ENCODE results near the gene IDH1. TPM values are rescaled to one million over a fixed set of nuclear protein-coding genes. Genes with fewer than 3 reads are reported as not detected.

Gene IDH1
- total RNA-seq, 1 donor from 2014 or later = 87.7 TPM

DNA sequence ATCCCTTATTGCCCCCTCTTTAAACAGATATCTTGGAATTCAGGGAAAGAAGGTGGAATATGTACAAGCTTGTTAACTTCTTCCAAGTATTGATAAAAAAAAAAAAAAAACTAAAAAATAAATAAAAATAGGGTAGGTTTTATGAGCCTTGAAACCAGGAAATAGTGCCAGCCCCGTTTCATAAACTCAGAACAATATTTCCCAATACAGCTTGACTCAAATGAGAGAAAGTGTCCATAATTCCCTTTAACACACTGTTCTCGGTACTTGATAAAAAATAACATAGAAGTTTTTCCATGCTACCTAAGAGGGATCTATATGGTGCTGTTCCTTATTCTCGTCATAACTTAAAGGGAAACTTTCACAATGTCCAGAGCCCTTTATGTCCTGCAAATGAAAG lies 47.1 kb downstream of the IDH1 start:
- TF ChIP-seq, protein P1, sequence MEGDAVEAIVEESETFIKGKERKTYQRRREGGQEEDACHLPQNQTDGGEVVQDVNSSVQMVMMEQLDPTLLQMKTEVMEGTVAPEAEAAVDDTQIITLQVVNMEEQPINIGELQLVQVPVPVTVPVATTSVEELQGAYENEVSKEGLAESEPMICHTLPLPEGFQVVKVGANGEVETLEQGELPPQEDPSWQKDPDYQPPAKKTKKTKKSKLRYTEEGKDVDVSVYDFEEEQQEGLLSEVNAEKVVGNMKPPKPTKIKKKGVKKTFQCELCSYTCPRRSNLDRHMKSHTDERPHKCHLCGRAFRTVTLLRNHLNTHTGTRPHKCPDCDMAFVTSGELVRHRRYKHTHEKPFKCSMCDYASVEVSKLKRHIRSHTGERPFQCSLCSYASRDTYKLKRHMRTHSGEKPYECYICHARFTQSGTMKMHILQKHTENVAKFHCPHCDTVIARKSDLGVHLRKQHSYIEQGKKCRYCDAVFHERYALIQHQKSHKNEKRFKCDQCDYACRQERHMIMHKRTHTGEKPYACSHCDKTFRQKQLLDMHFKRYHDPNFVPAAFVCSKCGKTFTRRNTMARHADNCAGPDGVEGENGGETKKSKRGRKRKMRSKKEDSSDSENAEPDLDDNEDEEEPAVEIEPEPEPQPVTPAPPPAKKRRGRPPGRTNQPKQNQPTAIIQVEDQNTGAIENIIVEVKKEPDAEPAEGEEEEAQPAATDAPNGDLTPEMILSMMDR (IDR thresholded peaks at IDR 0.05; ENCODE audit: unreplicated experiment) = no peak
- Mint-ChIP-seq H3K4me3 (no peak overlapping the region), H3K36me3 (no peaks in the 10 kb centered on the region), H3K4me1 (peaks cover 4% of the 10 kb centered on the region), H3K27me3 (ENCODE audit: low read depth) (no peaks in the 10 kb centered on the region), H3K27ac (no peak overlapping the region), H3K9me3 (no peaks in the 10 kb centered on the region)
- DNase-seq (ENCODE audit: low spot score in 2 of 2, unreplicated experiment in 2 of 2) = no peak

DNA sequence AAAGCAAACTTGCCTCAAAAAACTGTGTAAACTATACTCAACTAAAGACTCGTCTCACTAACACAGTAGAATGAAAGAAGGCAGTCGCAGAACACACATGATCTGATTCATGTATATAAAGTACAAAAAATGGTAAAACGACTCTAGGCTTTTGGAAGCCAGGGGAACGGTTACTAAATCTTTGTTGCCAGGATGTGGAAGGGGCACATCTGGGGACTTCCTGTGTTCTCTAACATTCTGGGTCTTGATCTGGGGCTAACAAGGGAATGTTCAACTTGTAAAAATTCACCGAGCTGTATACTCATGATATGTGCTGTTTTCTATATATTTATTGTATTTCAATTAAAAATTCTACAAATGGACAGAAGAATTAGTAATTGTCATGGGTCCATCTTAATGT lies 50.7 kb downstream of the IDH1 start:
- Mint-ChIP-seq H3K27ac (no peak overlapping the region), H3K36me3 (no peaks in the 10 kb centered on the region), H3K4me1 (peaks cover 4% of the 10 kb centered on the region), H3K4me3 (no peak overlapping the region), H3K9me3 (no peaks in the 10 kb centered on the region), H3K27me3 (ENCODE audit: low read depth) (no peaks in the 10 kb centered on the region)
- TF ChIP-seq, protein P1 (IDR thresholded peaks at IDR 0.05; ENCODE audit: unreplicated experiment) = no peak
- no peak for DNase-seq (ENCODE audit: low spot score in 2 of 2, unreplicated experiment in 2 of 2)

DNA sequence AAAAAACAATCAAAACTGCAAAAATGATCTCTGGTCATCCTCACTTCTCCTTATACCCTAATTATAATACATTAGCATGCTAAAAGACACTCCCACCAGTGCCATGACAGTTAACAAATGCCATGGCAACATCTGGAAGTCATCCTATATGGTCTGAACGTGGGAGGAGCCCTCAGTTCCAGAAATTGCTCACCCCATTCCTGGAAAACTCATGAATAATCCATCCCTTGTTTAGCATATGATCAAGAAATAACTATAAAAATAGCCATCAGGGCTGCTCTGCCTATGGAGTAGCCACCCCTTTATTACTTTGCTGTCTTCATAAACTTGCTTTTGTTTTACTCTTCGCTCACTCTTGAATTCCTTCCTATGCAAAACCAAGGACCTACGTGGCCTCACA lies 59.3 kb downstream of the IDH1 start:
- Mint-ChIP-seq H3K4me3 (no peak overlapping the region), H3K27me3 (ENCODE audit: low read depth) (no peaks in the 10 kb centered on the region), H3K36me3 (no peaks in the 10 kb centered on the region), H3K4me1 (peaks cover 4% of the 10 kb centered on the region), H3K27ac (no peak overlapping the region), H3K9me3 (no peaks in the 10 kb centered on the region)
- TF ChIP-seq, protein P1 (IDR thresholded peaks at IDR 0.05; ENCODE audit: unreplicated experiment) = no peak
- DNase-seq (ENCODE audit: low spot score in 2 of 2, unreplicated experiment in 2 of 2) = no peak

DNA sequence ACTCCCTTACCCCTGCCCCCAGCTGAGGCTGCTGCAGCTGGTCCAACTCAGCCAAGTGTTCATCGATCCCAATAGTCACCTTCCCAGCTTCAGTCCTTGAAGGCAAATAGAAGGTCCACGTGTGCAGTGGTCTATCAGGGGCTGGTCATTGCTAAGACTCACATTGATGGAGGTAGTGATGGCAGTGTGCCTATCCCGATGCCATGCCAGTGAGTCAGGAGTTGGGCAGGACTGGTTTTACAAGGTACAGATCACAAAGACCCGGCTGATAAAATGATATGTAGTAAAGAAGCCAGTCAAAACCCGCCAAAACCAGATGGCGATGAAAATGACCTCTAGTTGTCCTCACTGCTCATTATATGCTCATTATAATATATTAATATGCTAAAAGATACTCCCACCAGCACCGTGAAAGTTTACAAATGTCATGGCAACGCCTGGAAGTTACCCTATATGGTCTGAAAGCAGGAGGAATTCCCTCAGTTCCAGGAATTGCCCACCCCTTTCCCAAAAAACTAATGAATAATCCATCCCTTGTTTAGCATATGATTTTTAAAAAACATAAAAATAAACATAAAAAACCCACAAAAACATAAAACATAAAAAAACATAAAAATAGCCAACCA lies 62.1 kb downstream of the IDH1 start:
- TF ChIP-seq, protein P1 (IDR thresholded peaks at IDR 0.05; ENCODE audit: unreplicated experiment) = no peak
- Mint-ChIP-seq H3K4me1 (peaks cover 9% of the 10 kb centered on the region), H3K27me3 (ENCODE audit: low read depth) (no peaks in the 10 kb centered on the region), H3K4me3 (no peak overlapping the region), H3K9me3 (no peaks in the 10 kb centered on the region), H3K36me3 (no peaks in the 10 kb centered on the region), H3K27ac (no peak overlapping the region)
- DNase-seq (ENCODE audit: low spot score in 2 of 2, unreplicated experiment in 2 of 2) = no peak

DNA sequence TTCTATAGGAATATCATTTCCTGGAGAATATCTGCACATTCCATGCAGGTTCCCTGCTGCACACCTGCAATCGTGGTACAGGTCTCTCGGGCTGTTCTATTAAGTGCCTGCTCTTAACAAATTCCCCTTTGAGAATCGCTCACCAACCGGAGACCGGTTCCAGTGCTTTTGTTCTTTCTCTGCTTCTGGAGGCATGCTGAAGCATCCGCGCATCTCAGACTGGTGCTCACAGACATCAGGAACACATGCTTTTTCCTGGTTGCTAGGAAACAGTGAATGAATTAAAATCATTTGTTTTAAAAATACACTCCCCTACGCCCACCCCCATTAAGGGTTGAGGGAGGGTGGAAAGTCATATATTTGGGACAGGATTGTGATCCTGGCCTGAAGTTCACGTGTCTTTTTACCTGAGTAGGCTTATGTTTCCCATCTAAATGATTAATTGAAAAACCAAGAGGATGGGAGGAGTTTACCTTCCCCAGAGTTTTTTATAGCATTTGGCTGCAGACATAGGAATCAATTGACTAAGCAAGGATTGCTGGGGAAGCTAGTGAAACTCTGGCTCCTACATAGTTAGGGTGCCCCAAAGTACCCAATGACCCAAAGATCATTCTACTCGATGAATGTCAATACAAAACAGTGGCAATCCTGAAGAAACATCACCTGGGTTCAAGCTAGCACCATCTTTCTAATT lies 64.9 kb downstream of the IDH1 start, which contains the start of gene C2orf80:
TSS of gene C2orf80 (minus strand) at position 221 of the 694 bp plus-strand sequence. CDS start 3,044 bp downstream, outside the sequence.
- DNase-seq (ENCODE audit: low spot score in 2 of 2, unreplicated experiment in 2 of 2) = no peak
- H3K9me3 Mint-ChIP-seq = no peaks in the 10 kb centered on the region
- H3K4me1 Mint-ChIP-seq = peaks cover 7% of the 10 kb centered on the region
- TF ChIP-seq, protein P1 (IDR thresholded peaks at IDR 0.05; ENCODE audit: unreplicated experiment) = no peak
- no peak within 1 kb of the TSS for H3K4me3 Mint-ChIP-seq
- H3K27ac Mint-ChIP-seq = no peak within 1 kb of the TSS
- no peaks in the 10 kb centered on the region for H3K36me3 Mint-ChIP-seq
- no peaks in the 10 kb centered on the region for H3K27me3 Mint-ChIP-seq (ENCODE audit: low read depth)

All from mesothelial cell of epicardium (in vitro differentiated cells).